ENCODE measurements around the gene CTSW.

Gene CTSW

GRCh38 chr11:65928667-65929066 lies 49.0 kb downstream of the CTSW start:
- no peak for DNase-seq (ENCODE audit: low read depth)

DNA sequence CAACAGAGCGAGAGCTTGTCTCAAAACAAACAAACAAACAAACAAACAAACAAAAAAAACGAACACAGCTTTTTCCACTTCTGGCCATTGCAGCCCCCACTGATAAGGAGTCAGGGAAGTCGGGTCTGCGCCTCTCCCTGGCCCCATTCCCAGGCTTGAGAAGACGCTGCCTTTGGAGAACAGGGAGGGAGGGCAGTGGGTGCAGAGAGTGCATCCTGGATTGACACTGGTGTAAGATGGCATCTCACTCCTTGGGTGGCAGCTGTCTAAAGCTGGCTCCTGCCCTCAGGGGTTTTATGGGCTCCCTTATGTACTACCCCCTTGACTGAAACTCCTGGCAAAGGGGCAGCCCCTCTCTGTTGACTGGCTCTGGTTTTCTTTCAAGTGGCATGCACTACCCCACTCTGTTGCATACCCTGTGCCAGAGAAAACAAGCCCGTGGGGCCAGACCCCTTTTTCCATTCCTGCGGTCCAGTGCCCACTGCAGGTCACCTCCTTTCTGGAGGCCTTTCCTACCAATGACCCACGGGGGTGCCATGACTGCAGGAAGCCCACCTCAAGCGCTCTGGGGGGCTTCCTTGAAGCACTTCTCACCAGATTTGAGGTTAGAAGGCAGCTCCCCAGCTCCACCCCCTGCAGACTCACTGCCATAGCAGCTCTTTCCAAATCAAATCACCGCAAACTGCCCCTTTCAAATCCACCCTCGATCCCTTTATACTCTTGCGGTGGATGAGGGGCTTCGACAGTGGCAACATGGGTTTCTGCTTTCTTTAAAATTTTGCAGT lies 52.3 kb downstream of the CTSW start:
- no peak for DNase-seq (ENCODE audit: low read depth)

- no peak for DNase-seq (ENCODE audit: low read depth)
These were observed 52.9 kb downstream of the CTSW start for GRCh38 chr11:65932558-65932919.

All from activated T-helper 1 cell treated with Interleukin-2 at 50 U/mL for 16 hours (primary cell).